HG03442 (cell line): ENCODE data around the gene ARHGEF25.
"Not testable (repeated sequence)": the region's sequence is repeated elsewhere in the genome, so short reads cannot be mapped to it uniquely, and the experiment has no call there.

Source experiments
- ATAC-seq: cut with Tn5 transposase; IDR thresholded peaks from one replicate; pipeline ENCODE4 v1.9.1; 2021; ENCODE audit warnings: mild to moderate bottlenecking, moderate library complexity; ENCODE audit not compliant: unreplicated experiment

Gene ARHGEF25

GRCh38 chr12:57584690-57585089, 26.5 kb upstream of the ARHGEF25 start:
- ATAC-seq, result no peak

GRCh38 chr12:57585156-57585555, 26.1 kb upstream of the ARHGEF25 start:
- no peak for ATAC-seq

GRCh38 chr12:57586128-57586527, 25.1 kb upstream of the ARHGEF25 start:
- no peak for ATAC-seq

- no peak for ATAC-seq
Observed at GRCh38 chr12:57586832-57587429, 24.3 kb upstream of the ARHGEF25 start.

- not testable (repeated sequence) for ATAC-seq
Observed at GRCh38 chr12:57588951-57589610, 22.2 kb upstream of the ARHGEF25 start.

- ATAC-seq, result no peak
Observed at GRCh38 chr12:57590479-57590863, 20.8 kb upstream of the ARHGEF25 start.

GRCh38 chr12:57590864-57591781, 20.1 kb upstream of the ARHGEF25 start, which contains the start of gene PIP4K2C:
PIP4K2C (plus strand) TSS chr12:57591192; CDS start chr12:57591290, 98 bp downstream.
- ATAC-seq, result peak; percentile 92

GRCh38 chr12:57591782-57592325, 19.4 kb upstream of the ARHGEF25 start:
- ATAC-seq, result no peak

- no peak for ATAC-seq
Observed at GRCh38 chr12:57592551-57593165, 18.6 kb upstream of the ARHGEF25 start.

GRCh38 chr12:57593187-57593586, 18.0 kb upstream of the ARHGEF25 start:
- ATAC-seq, result no peak

- no peak for ATAC-seq
Observed at GRCh38 chr12:57600395-57600794, 10.8 kb upstream of the ARHGEF25 start.

GRCh38 chr12:57602544-57602943, 8.7 kb upstream of the ARHGEF25 start:
- ATAC-seq, result no peak

- ATAC-seq, result no peak
Observed at GRCh38 chr12:57603324-57603723, 7.9 kb upstream of the ARHGEF25 start.

GRCh38 chr12:57603815-57604453, 7.3 kb upstream of the ARHGEF25 start:
- ATAC-seq, result no peak

- peak; percentile 75 for ATAC-seq
Observed at GRCh38 chr12:57604454-57604991, 6.7 kb upstream of the ARHGEF25 start, which contains the start of gene DTX3. DTX3 (plus strand) TSS chr12:57604824; CDS start chr12:57606518, 1,694 bp downstream.

GRCh38 chr12:57604992-57605810, 6.0 kb upstream of the ARHGEF25 start:
- ATAC-seq, result peak; percentile 25

- ATAC-seq, result no peak
Observed at GRCh38 chr12:57605811-57606311, 5.4 kb upstream of the ARHGEF25 start.

GRCh38 chr12:57606399-57606798, 4.8 kb upstream of the ARHGEF25 start:
- ATAC-seq, result no peak

- no peak for ATAC-seq
Observed at GRCh38 chr12:57606821-57607220, 4.4 kb upstream of the ARHGEF25 start.
